CD4-positive, alpha-beta T cell treated with Interferon gamma for 1 hour (primary cell): ENCODE measurements around the gene HAUS2.

Experiments
- DNase-seq: peaks from one replicate; pipeline ENCODE4 v3.0.0-alpha.2; 2020

The HAUS2 gene

DNA sequence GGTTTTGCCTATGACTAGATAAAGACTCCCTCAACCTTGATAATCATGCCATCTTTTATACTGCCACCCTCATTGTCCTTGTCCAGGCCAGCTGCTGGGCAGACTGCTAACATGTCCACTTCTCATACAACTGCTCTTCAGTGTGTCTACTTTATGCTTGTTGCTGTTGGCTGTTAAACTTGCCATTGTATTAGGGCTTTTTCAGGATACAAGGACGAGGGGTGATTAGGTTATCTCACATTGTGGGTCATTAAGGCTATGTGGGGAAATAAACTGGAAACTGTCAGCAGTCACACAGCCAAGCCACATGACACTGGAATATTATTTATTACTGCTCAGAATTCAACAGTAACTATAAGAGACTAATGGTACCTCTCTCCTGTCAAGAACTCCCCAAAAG is 62.9 kb downstream of the HAUS2 start:
- no peak for DNase-seq

DNA sequence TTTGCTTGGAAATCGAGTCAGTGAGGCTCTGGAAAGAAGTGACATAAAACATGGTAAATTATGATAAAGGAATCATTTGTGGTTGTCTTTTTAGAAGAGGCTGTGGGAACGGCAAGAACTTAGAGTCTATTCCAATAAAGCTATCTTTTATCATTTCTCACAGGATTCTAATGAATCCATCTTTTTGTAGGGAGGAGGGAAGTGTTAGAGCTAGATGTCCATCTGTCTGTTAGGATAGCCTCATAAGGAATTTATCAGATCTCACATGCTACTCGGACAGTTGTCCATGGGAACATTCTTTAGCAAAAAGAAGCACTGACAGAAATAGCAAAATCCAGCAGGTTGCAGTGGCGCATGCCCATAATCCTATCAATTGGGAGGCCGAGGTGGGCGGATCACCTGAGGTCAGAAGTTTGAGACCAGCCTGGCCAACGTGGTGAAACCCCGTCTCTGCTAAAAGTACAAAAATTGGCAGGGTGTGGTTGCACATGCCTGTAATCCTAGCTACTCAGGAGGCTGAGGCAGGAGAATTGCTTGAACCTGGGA is 63.8 kb downstream of the HAUS2 start:
- DNase-seq: no peak

- no peak for DNase-seq
Measured at GRCh38 chr15:42616107-42616506, 67.5 kb downstream of the HAUS2 start.
